ENCODE results near the gene SLC25A41. TPM values are rescaled to one million over a fixed set of nuclear protein-coding genes. Genes with fewer than 3 reads are reported as not detected.
A peak's percentile ranks its signal among the peaks of the same experiment; 100 is the strongest.

The SLC25A41 gene
- total and polyA plus RNA-seq, 2 of the 8 experiments (the other 6 are each of a cell fraction or from before 2014, with no cell fraction given): 0.50 TPM; not detected in 1

DNA sequence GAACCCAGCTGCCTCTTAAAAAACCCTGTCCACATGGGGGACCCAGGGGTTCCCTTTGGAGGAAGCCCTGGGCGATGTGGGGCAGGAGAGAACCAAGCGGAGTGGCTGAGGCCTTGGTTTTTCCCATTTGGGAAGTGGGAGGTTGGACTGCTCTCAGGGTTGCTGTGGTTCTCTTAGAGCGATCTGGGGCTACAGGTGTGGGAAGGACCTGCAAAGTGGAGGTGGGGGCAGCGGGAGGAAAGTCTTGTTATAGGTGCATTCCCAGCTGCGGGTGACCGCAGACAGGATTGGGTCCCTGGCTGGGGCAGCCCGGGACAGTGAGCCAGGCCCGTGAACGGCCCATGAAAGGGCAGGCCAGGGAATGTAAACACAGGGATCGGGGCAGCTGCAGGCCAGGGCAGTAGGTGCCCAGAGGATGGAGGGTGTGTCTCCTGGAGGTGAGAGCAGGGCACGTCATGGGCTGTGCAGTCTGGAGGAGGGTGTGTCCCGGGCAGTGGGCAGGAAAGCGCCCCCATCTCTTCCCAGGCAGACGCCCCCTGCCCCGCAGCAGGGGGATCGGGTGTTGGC lies 25.2 kb upstream of the SLC25A41 start:
- H3K18ac ChIP-seq (ENCODE audit: extremely low read depth, low read length): no peak overlapping the region
- H3K79me2 ChIP-seq (ENCODE audit: control insufficient read depth in 1 of 2, insufficient read depth in 2 of 2, low read length in 2 of 2): no peaks in the 10 kb centered on the region
- no peaks in the 10 kb centered on the region for H3K79me1 ChIP-seq (ENCODE audit: low read depth, low read length)
- H3K4me3 ChIP-seq (ENCODE audit: extremely low read depth in 1 of 4, insufficient read depth in 2 of 4, low read depth in 3 of 4, low read length in 4 of 4): peak overlapping the region; percentile 60 to 78 (median 66)
- H2BK15ac ChIP-seq (ENCODE audit: low read length): no peak overlapping the region
- H2BK120ac ChIP-seq (replicated peaks; ENCODE audit: low read depth, low read length): no peak overlapping the region
- H4K5ac ChIP-seq (ENCODE audit: insufficient read length, low read depth, low read length): no peak overlapping the region
- POLR2A ChIA-PET (ENCODE audit: partially characterized antibody): interaction anchor here (0.8 to 1.2 kb wide), 7 partner anchors 14 to 85 kb away, joined by 3 to 4 read pairs (median 3); partner anchors contain the start of gene TNFSF9
- no peak overlapping the region for H2BK5ac ChIP-seq (ENCODE audit: low read depth, low read length)
- peak overlapping the region; percentile 63 to 99 for H3K4me2 ChIP-seq (ENCODE audit: insufficient read depth in 1 of 2, low read depth in 2 of 2, low read length in 2 of 2)
- H4K20me1 ChIP-seq (replicated peaks in 1 of 2; ENCODE audit: control insufficient read depth in 1 of 2, insufficient read depth in 2 of 2, low read length in 2 of 2): no peaks in the 10 kb centered on the region
- 0 out of 2 replicates have a peak, but pooled peaks have one; percentile 20 for TF ChIP-seq KDM1A (IDR thresholded peaks at IDR 0.05; ENCODE audit: borderline replicate concordance, low read length)
- no peak for TF ChIP-seq SAP30 (IDR thresholded peaks at IDR 0.05; ENCODE audit: insufficient read depth, insufficient replicate concordance, low read length)
- no peaks in the 10 kb centered on the region; a peak in 1 of 7 replicates for H3K27me3 ChIP-seq (replicated peaks in 1 of 4; ENCODE audit: control insufficient read depth in 3 of 4, extremely low read depth in 1 of 4, insufficient read depth in 3 of 4, low read length in 3 of 4)
- peaks cover 0 to 9% (median 0%) of the 10 kb centered on the region in 4 experiments; a peak in 5 of 7 replicates for H3K4me1 ChIP-seq (replicated peaks in 1 of 4; ENCODE audit: control insufficient read depth in 3 of 4, insufficient read depth in 4 of 4, low read length in 3 of 4)
- H2AK5ac ChIP-seq (ENCODE audit: low read depth, low read length): no peak overlapping the region
- peaks cover 8% of the 10 kb centered on the region for H3K23me2 ChIP-seq (ENCODE audit: low read depth, low read length)
- H3K27ac ChIP-seq (ENCODE audit: low read depth, low read length): no peak overlapping the region
- WGBS, 2 experiments (ENCODE audit: extremely low coverage in 1 of 2, insufficient coverage in 1 of 2, insufficient read length in 1 of 2, insufficient replicate concordance in 2 of 2, low coverage in 1 of 2, low lambda C conversion rate in 2 of 2, missing lambda C conversion rate in 1 of 2): 53% methylated on average over 16 of the region's 16 CpGs; no CpG with 5 or more reads in 1 of the 2 experiments
- no peak overlapping the region for H4K8ac ChIP-seq (ENCODE audit: extremely low read depth, insufficient read depth, low read length)
- no peak overlapping the region for H3K4ac ChIP-seq (replicated peaks; ENCODE audit: insufficient read length, low read depth, low read length)
- H3K9me3 ChIP-seq (ENCODE audit: insufficient read depth in 2 of 2, low read depth in 1 of 2, low read length in 1 of 2): peaks cover 0 to 7% of the 10 kb centered on the region in 2 experiments; a peak in 1 of 4 replicates
- H4K91ac ChIP-seq (replicated peaks; ENCODE audit: insufficient read length, low read length): no peak overlapping the region
- no peak overlapping the region for H2AFZ ChIP-seq (ENCODE audit: low read length)
- no peak overlapping the region for H2BK12ac ChIP-seq (ENCODE audit: low read depth, low read length)
- no peak overlapping the region for H3K14ac ChIP-seq (ENCODE audit: insufficient read length)
- peaks cover 5 to 15% (median 10%) of the 10 kb centered on the region in 4 experiments; a peak in 7 of 8 replicates for H3K36me3 ChIP-seq (ENCODE audit: control insufficient read depth in 2 of 4, insufficient read depth in 4 of 4, low read length in 3 of 4)
- no peak overlapping the region for H3K23ac ChIP-seq (ENCODE audit: insufficient read length)
- no peak overlapping the region for H2BK20ac ChIP-seq (ENCODE audit: low read length)
- H3K56ac ChIP-seq (replicated peaks; ENCODE audit: insufficient read length, low read depth, low read length): no peak overlapping the region
- CTCF ChIA-PET (ENCODE audit: partially characterized antibody): interaction anchor here (1.0 to 1.8 kb wide), 3 partner anchors 11 to 23 kb away, joined by 3 to 5 read pairs (median 5); partner anchors contain the start of gene DENND1C
- no peak for DNase-seq (ENCODE audit: low read depth in 1 of 2, low spot score in 2 of 2)
- no peak for FAIRE-seq
- no peak overlapping the region; a peak in 3 of 7 replicates for H3K9ac ChIP-seq (replicated peaks in 1 of 4; ENCODE audit: extremely low read depth in 1 of 4, low read depth in 3 of 4, low read length in 3 of 4)

Measured in H1 (cell line).